HCT116 (cell line): ENCODE results near the gene STK11. TPM values are rescaled to one million over a fixed set of nuclear protein-coding genes. Genes with fewer than 3 reads are reported as not detected.

ENCODE experiments used
- ATAC-seq: fragments of 200-7000 bp; cut with Tn5 transposase; 2 replicates; pipeline ENCODE4 v1.9.1; 2020; ENCODE audit warnings: mild to moderate bottlenecking, moderate library complexity
- BruUV-seq: library from RNA; stranded (reverse); fragments of 400-500 nt; replicated peaks from 2 replicates; lab custom pipeline; 2021; lab: Mats Ljungman, UMichigan
- CTCF ChIA-PET: fragments of 300-600 bp; sonication (Branson Sonifier 250); formaldehyde crosslinking; loops from one replicate; lab custom pipeline; 2021; ENCODE audit warnings: antibody characterized with exemption; lab: Charles Lee
- POLR2A ChIA-PET: fragments of 300-600, 350-600 bp; sonication (Branson Sonifier 250); formaldehyde crosslinking; loops from one replicate; lab custom pipeline; 2021; ENCODE audit warnings: antibody characterized with exemption; lab: Charles Lee
- RAD21 ChIA-PET, 2 experiments: fragments of 300-600 bp; sonication (Branson Sonifier 250); formaldehyde crosslinking; loops; one replicate each; lab custom pipeline; 2023; ENCODE audit warnings: low total read pairs in 2 of 2; ENCODE audit not compliant: uncharacterized antibody in 2 of 2, unreplicated experiment in 2 of 2, low non-redundant PET in 1 of 2; lab: Charles Lee
- DNase-seq: peaks from one replicate; pipeline ENCODE4 v3.0.0-alpha.2; 2010; ENCODE audit warnings: low read depth, low spot score
- H2AFZ ChIP-seq: fragments of 200-600 bp; shearing (Covaris generic), sonication (generic); 2 replicates; pipeline ENCODE4 v1.6.1; 2017; ENCODE audit warnings: low read depth, mixed run types, mixed read lengths, antibody characterized with exemption, low read length; ENCODE audit not compliant: poor library complexity, severe bottlenecking
- H3K27ac ChIP-seq: 2 replicates; pipeline ENCODE4 v1.5.1; 2012; ENCODE audit warnings: low read depth, low read length
- H3K27me3 ChIP-seq: fragments of 200-600 bp; sonication (generic); 2 replicates; pipeline ENCODE4 v1.6.1; 2016; ENCODE audit warnings: mixed run types, low read length, mixed read lengths; ENCODE audit not compliant: insufficient read depth
- H3K36me3 ChIP-seq, 2 experiments: fragments of 200-500 bp in 1 of 2; fragments of 200-600 bp in 1 of 2; sonication (Bioruptor generic) in 1 of 2; sonication (generic) in 1 of 2; 2 replicates each; pipeline versions ENCODE4 v1.5.1 to v1.6.1; 2014 to 2016; ENCODE audit warnings: low read length in 2 of 2, inconsistent platforms in 1 of 2, mixed read lengths in 1 of 2, mixed run types in 1 of 2; ENCODE audit not compliant: insufficient read depth in 2 of 2, control insufficient read depth in 1 of 2
- H3K4me1 ChIP-seq, 2 experiments: fragments of 200-600 bp in 1 of 2; sonication (generic) in 1 of 2; 2 replicates each; pipeline versions ENCODE4 v1.5.1 to v1.6.1; 2012 to 2017; ENCODE audit warnings: low read length in 2 of 2, inconsistent platforms in 1 of 2, mild to moderate bottlenecking in 1 of 2, mixed read lengths in 1 of 2, mixed run types in 1 of 2, moderate library complexity in 1 of 2; ENCODE audit not compliant: insufficient read depth in 2 of 2, control insufficient read depth in 1 of 2
- H3K4me2 ChIP-seq: fragments of 200-600 bp; sonication (generic); 2 replicates; pipeline ENCODE4 v1.6.1; 2017; ENCODE audit warnings: mixed run types, low read length, mixed read lengths
- H3K4me3 ChIP-seq, 2 experiments: fragments of 200-600 bp in 1 of 2; sonication (generic) in 1 of 2; replicated peaks in 1 of 2; 2 replicates each; pipeline ENCODE4 v1.5.1; 2011 to 2016; ENCODE audit warnings: low read length in 2 of 2, control low read depth in 1 of 2, low read depth in 1 of 2, mild to moderate bottlenecking in 1 of 2, mixed read lengths in 1 of 2, mixed run types in 1 of 2
- H3K79me2 ChIP-seq: fragments of 200-600 bp; sonication (generic); 2 replicates; pipeline ENCODE4 v1.6.1; 2017; ENCODE audit warnings: mild to moderate bottlenecking, mixed run types, low read length, moderate library complexity, mixed read lengths; ENCODE audit not compliant: insufficient read depth
- H3K9ac ChIP-seq: fragments of 200-600 bp; sonication (generic); 2 replicates; pipeline ENCODE4 v1.6.1; 2016; ENCODE audit warnings: low read length, mixed read lengths
- H3K9me2 ChIP-seq: fragments of 200-600 bp; sonication (generic), shearing (Covaris generic); 2 replicates; pipeline ENCODE4 v1.6.1; 2017; ENCODE audit warnings: mixed run types, mild to moderate bottlenecking, moderate library complexity; ENCODE audit not compliant: insufficient read depth
- H3K9me3 ChIP-seq, 2 experiments: fragments of 200-500 bp in 1 of 2; fragments of 200-600 bp in 1 of 2; sonication (Bioruptor generic) in 1 of 2; sonication (generic) in 1 of 2; 2 replicates each; pipeline ENCODE4 v1.6.1; 2014 to 2017; ENCODE audit warnings: low read length in 2 of 2, mixed read lengths in 2 of 2, inconsistent platforms in 1 of 2, low read depth in 1 of 2, mild to moderate bottlenecking in 1 of 2, mixed run types in 1 of 2, moderate library complexity in 1 of 2; ENCODE audit not compliant: control insufficient read depth in 1 of 2, insufficient read depth in 1 of 2
- H4K20me1 ChIP-seq: fragments of 200-600 bp; sonication (generic), shearing (Covaris generic); 2 replicates; pipeline ENCODE4 v1.6.1; 2017; ENCODE audit warnings: mixed run types, mild to moderate bottlenecking, moderate library complexity; ENCODE audit not compliant: insufficient read depth
- ATF3 ChIP-seq: IDR thresholded peaks from 2 replicates; pipeline ENCODE4 v1.6.1; 2012
- CBX3 ChIP-seq: IDR thresholded peaks from 2 replicates; pipeline ENCODE4 v1.6.1; 2012; ENCODE audit warnings: low read depth
- CEBPB ChIP-seq: IDR thresholded peaks from 2 replicates; pipeline ENCODE4 v1.6.1; 2012; ENCODE audit warnings: low read depth
- CTCF ChIP-seq, 3 experiments: fragments of 200-600 bp in 1 of 3; sonication (generic) in 1 of 3; IDR thresholded peaks in 2 of 3; conservative IDR thresholded peaks in 1 of 3; 2 replicates each; pipeline ENCODE4 v1.5.1; 2012 to 2017; ENCODE audit warnings: low read depth in 2 of 3, low read length in 2 of 3, antibody characterized with exemption in 1 of 3, borderline replicate concordance in 1 of 3, control low read depth in 1 of 3, mild to moderate bottlenecking in 1 of 3, mixed read lengths in 1 of 3, mixed run types in 1 of 3, moderate library complexity in 1 of 3; ENCODE audit not compliant: insufficient read depth in 1 of 3
- EGR1 ChIP-seq: IDR thresholded peaks from 2 replicates; pipeline ENCODE4 v1.6.1; 2012; ENCODE audit warnings: low read depth
- ELF1 ChIP-seq: IDR thresholded peaks from 2 replicates; pipeline ENCODE4 v1.6.1; 2012; ENCODE audit warnings: low read depth, borderline replicate concordance
- FOSL1 ChIP-seq: IDR thresholded peaks from 2 replicates; pipeline ENCODE4 v1.6.1; 2012; ENCODE audit warnings: low read depth
- JUND ChIP-seq: IDR thresholded peaks from 2 replicates; pipeline ENCODE4 v1.6.1; 2012
- MAX ChIP-seq: IDR thresholded peaks from 2 replicates; pipeline ENCODE4 v1.6.1; 2012
- POLR2A ChIP-seq: IDR thresholded peaks from 2 replicates; pipeline ENCODE4 v1.7.0; 2011; ENCODE audit warnings: borderline replicate concordance; ENCODE audit not compliant: insufficient read depth, insufficient read length; ENCODE audit errors: extremely low read depth
- RAD21 ChIP-seq: IDR thresholded peaks from 2 replicates; pipeline ENCODE4 v1.6.1; 2012; ENCODE audit warnings: low read depth, mild to moderate bottlenecking
- REST ChIP-seq: IDR thresholded peaks from 2 replicates; pipeline ENCODE4 v1.6.1; 2012; ENCODE audit warnings: low read depth
- SIN3A ChIP-seq: IDR thresholded peaks from 2 replicates; pipeline ENCODE4 v1.6.1; 2012; ENCODE audit warnings: low read depth
- SP1 ChIP-seq: IDR thresholded peaks from 2 replicates; pipeline ENCODE4 v1.6.1; 2012; ENCODE audit warnings: low read depth
- SRF ChIP-seq: IDR thresholded peaks from 2 replicates; pipeline ENCODE4 v1.6.1; 2012; ENCODE audit warnings: low read depth
- YY1 ChIP-seq: IDR thresholded peaks from 2 replicates; pipeline ENCODE4 v1.6.1; 2011; ENCODE audit warnings: low read length, low read depth, moderate library complexity, mild to moderate bottlenecking; ENCODE audit not compliant: insufficient replicate concordance; ENCODE audit errors: extremely low read depth
- ZBTB33 ChIP-seq: IDR thresholded peaks from 2 replicates; pipeline ENCODE4 v1.6.1; 2011; ENCODE audit warnings: mild to moderate bottlenecking, low read length, moderate library complexity; ENCODE audit not compliant: insufficient replicate concordance; ENCODE audit errors: extremely low read depth
- ZNF274 ChIP-seq: fragments of 200-500 bp; sonication (Bioruptor generic); IDR thresholded peaks from 2 replicates; pipeline ENCODE4 v1.6.1; 2014; ENCODE audit warnings: mild to moderate bottlenecking, low read depth, low read length, inconsistent platforms
- intact Hi-C: fragments of 100-400 bp; cut with micrococcal nuclease; formaldehyde crosslinking; loops from 2 replicates; pipeline ENCODE4 v1.10.0; 2022
- total RNA-seq: library from RNA; stranded (reverse); gene quantifications from one replicate; pipeline ENCODE4 v1.2.1, GENCODE V29; 2021; ENCODE audit not compliant: unreplicated experiment

STK11 gene
- total RNA-seq, 1 experiment from 2014 or later, result 86.9 TPM

GRCh38 chr19:1239796-1240737, 34.5 kb downstream of the STK11 start:
- Histone ChIP-seq H3K9ac (peak overlapping the region; percentile 99), H3K4me2 (peak overlapping the region; percentile 98), H3K79me2 (peaks cover 56% of the 10 kb centered on the region), H3K9me2 (no peaks in the 10 kb centered on the region), H3K4me3 (peak overlapping the region; percentile 87 to 89), H3K4me1 (peaks cover 46 to 65% of the 10 kb centered on the region in 2 experiments), H4K20me1 (peaks cover 13% of the 10 kb centered on the region; the same call in 1 of the 2 replicates), H2AFZ (no peak overlapping the region), H3K9me3 (no peaks in the 10 kb centered on the region), H3K27me3 (no peaks in the 10 kb centered on the region), H3K36me3 (peaks cover under 1 to 20% of the 10 kb centered on the region in 2 experiments; a peak in 2 of 4 replicates), H3K27ac (peak overlapping the region; percentile 100)
- ATAC-seq, result peak; percentile 57
- intact Hi-C loops, result loop anchor here (5.0 to 10.0 kb wide), 3 partner anchors 138 to 445 kb away; partner anchors contain the start of genes CNN2, GPX4, PTBP1 and RNU6-2
- ChIA-PET POLR2A (interaction anchor here (1.4 to 1.9 kb wide), 2 partner anchors 29 to 127 kb away, joined by 3 to 20 read pairs; partner anchors contain the start of gene CIRBP), RAD21 (no interaction called here), CTCF (interaction anchor here (0.6 to 2.3 kb wide), 9 partner anchors 14 to 563 kb away, joined by 3 to 15 read pairs (median 4); partner anchors contain the start of gene CNN2)
- BruUV-seq, result TSS peak; percentile 55
- DNase-seq, result peak; percentile 82
- TF ChIP-seq EGR1 (no peak), ZNF274 (no peak), ATF3 (no peak), ELF1 (no peak), CBX3 (no peak), SRF (no peak), CTCF (IDR thresholded peaks at IDR 0.05 in 2 of 3, conservative IDR thresholded peaks at IDR 0.05 in 1 of 3; ENCODE audit: borderline replicate concordance in 1 of 3, insufficient read depth in 1 of 3, low read depth in 2 of 3, low read length in 2 of 3) (peak in 2 of 3 experiments; percentile 68 to 74; a peak in 4 of 6 replicates), JUND (no peak), CEBPB (no peak), REST (no peak), ZBTB33 (no peak), SP1 (no peak), SIN3A (no peak), FOSL1 (no peak), POLR2A (peak; percentile 11), YY1 (no peak), RAD21 (no peak), MAX (no peak)
